Ramos (cell line): ENCODE results near the gene SRF.

Experiments used
- in situ Hi-C: fragments of 300-500 bp; cut with MboI; formaldehyde crosslinking; loops from one replicate; pipeline ENCODE4 v1.14.3; 2022; ENCODE audit warnings: low sequenced_read_pairs; ENCODE audit not compliant: unreplicated experiment

Gene SRF

GRCh38 chr6:43170931-43171706 lies at the start of gene SRF:
SRF (plus strand) TSS chr6:43171269; CDS start chr6:43171657, 388 bp downstream.
- in situ Hi-C loops: no loop called here

- in situ Hi-C loops: no loop called here
Measured at GRCh38 chr6:43122146-43122545, 48.9 kb upstream of the SRF start.

- in situ Hi-C loops: no loop called here
Measured at GRCh38 chr6:43123461-43124314, 47.4 kb upstream of the SRF start.

GRCh38 chr6:43124481-43124880 lies 46.6 kb upstream of the SRF start:
- in situ Hi-C loops: no loop called here

- in situ Hi-C loops: loop anchor here (5.0 to 25.0 kb wide), 2 partner anchors 43 to 463 kb away; no protein-coding TSS in a partner anchor
Measured at GRCh38 chr6:43125119-43125518, 46.0 kb upstream of the SRF start.

- in situ Hi-C loops: loop anchor here (5.0 to 25.0 kb wide), 2 partner anchors 43 to 463 kb away; no protein-coding TSS in a partner anchor
Measured at GRCh38 chr6:43125555-43125954, 45.5 kb upstream of the SRF start.

GRCh38 chr6:43127180-43127579 lies 43.9 kb upstream of the SRF start:
- in situ Hi-C loops: loop anchor here (5.0 to 25.0 kb wide), 2 partner anchors 45 to 465 kb away; no protein-coding TSS in a partner anchor

GRCh38 chr6:43127877-43128276 lies 43.2 kb upstream of the SRF start:
- in situ Hi-C loops: loop anchor here (5.0 to 25.0 kb wide), 2 partner anchors 46 to 466 kb away; no protein-coding TSS in a partner anchor

- in situ Hi-C loops: loop anchor here (5.0 to 25.0 kb wide), 2 partner anchors 47 to 467 kb away; no protein-coding TSS in a partner anchor
Measured at GRCh38 chr6:43128926-43129325, 42.1 kb upstream of the SRF start.

GRCh38 chr6:43129434-43130194 lies 41.5 kb upstream of the SRF start:
- in situ Hi-C loops: loop anchor here (5.0 to 25.0 kb wide), 2 partner anchors 47 to 467 kb away; no protein-coding TSS in a partner anchor

GRCh38 chr6:43130429-43130828 lies 40.6 kb upstream of the SRF start:
- in situ Hi-C loops: loop anchor here (25.0 kb wide), 1 partner anchor 468 kb away; no protein-coding TSS in a partner anchor

- in situ Hi-C loops: loop anchor here (25.0 kb wide), 1 partner anchor 469 kb away; no protein-coding TSS in a partner anchor
Measured at GRCh38 chr6:43131379-43131778, 39.7 kb upstream of the SRF start.

- in situ Hi-C loops: loop anchor here (25.0 kb wide), 1 partner anchor 476 kb away; no protein-coding TSS in a partner anchor
Measured at GRCh38 chr6:43138267-43138666, 32.8 kb upstream of the SRF start.

GRCh38 chr6:43139973-43140372 lies 31.1 kb upstream of the SRF start:
- in situ Hi-C loops: loop anchor here (5.0 to 25.0 kb wide), 2 partner anchors 233 to 478 kb away; no protein-coding TSS in a partner anchor

GRCh38 chr6:43141644-43142043 lies 29.4 kb upstream of the SRF start:
- in situ Hi-C loops: loop anchor here (5.0 to 25.0 kb wide), 2 partner anchors 234 to 479 kb away; no protein-coding TSS in a partner anchor

GRCh38 chr6:43142101-43142500 lies 29.0 kb upstream of the SRF start:
- in situ Hi-C loops: loop anchor here (5.0 to 25.0 kb wide), 2 partner anchors 235 to 480 kb away; no protein-coding TSS in a partner anchor

- in situ Hi-C loops: loop anchor here (5.0 to 25.0 kb wide), 2 partner anchors 236 to 481 kb away; no protein-coding TSS in a partner anchor
Measured at GRCh38 chr6:43143235-43144128, 27.6 kb upstream of the SRF start.

- in situ Hi-C loops: loop anchor here (5.0 to 25.0 kb wide), 2 partner anchors 238 to 483 kb away; no protein-coding TSS in a partner anchor
Measured at GRCh38 chr6:43144879-43145278, 26.2 kb upstream of the SRF start.
